Astrocyte of the cerebellum (primary cell): ENCODE results near the gene SMYD2.

Experiments used
- DNase-seq: peaks from one replicate; pipeline ENCODE4 v3.0.0-alpha.2; 2011; ENCODE audit warnings: low read depth
- H3K4me3 ChIP-seq: 2 replicates; pipeline ENCODE4 v1.5.1; 2011; ENCODE audit warnings: mild to moderate bottlenecking, low read depth, low read length, moderate library complexity
- CTCF ChIP-seq: IDR thresholded peaks from 2 replicates; pipeline ENCODE4 v1.5.1; 2012; ENCODE audit warnings: low read length, low read depth, moderate library complexity, mild to moderate bottlenecking; ENCODE audit errors: missing control alignments
- in situ Hi-C: cut with HindIII; loops from 2 replicates; pipeline ENCODE4 v1.10.0; 2017; ENCODE audit warnings: low sequenced_read_pairs

Gene SMYD2

GRCh38 chr1:214318356-214318755, 37.4 kb downstream of the SMYD2 start:
- no peak for TF ChIP-seq CTCF
- in situ Hi-C loops = no loop called here
- DNase-seq = peak; percentile 35
- peak overlapping the region; percentile 36 for H3K4me3 ChIP-seq

- DNase-seq = no peak
- no peak for TF ChIP-seq CTCF
- no peak overlapping the region for H3K4me3 ChIP-seq
- in situ Hi-C loops = no loop called here
Measured at GRCh38 chr1:214318956-214319736, 38.2 kb downstream of the SMYD2 start.

GRCh38 chr1:214319938-214320337, 39.0 kb downstream of the SMYD2 start:
- in situ Hi-C loops = no loop called here
- H3K4me3 ChIP-seq = no peak overlapping the region
- DNase-seq = no peak
- TF ChIP-seq CTCF = no peak

GRCh38 chr1:214321705-214322453, 40.9 kb downstream of the SMYD2 start:
- in situ Hi-C loops = no loop called here
- no peak for TF ChIP-seq CTCF
- H3K4me3 ChIP-seq = no peak overlapping the region
- DNase-seq = no peak

GRCh38 chr1:214324896-214325800, 44.2 kb downstream of the SMYD2 start:
- no peak for DNase-seq
- in situ Hi-C loops = loop anchor here (5.0 to 25.0 kb wide), 5 partner anchors 63 to 1238 kb away; no protein-coding TSS in a partner anchor
- no peak for TF ChIP-seq CTCF
- H3K4me3 ChIP-seq = no peak overlapping the region

GRCh38 chr1:214326406-214326805, 45.4 kb downstream of the SMYD2 start:
- H3K4me3 ChIP-seq = no peak overlapping the region
- DNase-seq = no peak
- in situ Hi-C loops = loop anchor here (5.0 to 25.0 kb wide), 5 partner anchors 64 to 1239 kb away; no protein-coding TSS in a partner anchor
- no peak for TF ChIP-seq CTCF
